GM18508 (cell line): ENCODE data around the gene TRAPPC2L.

Source experiments
- ATAC-seq: cut with Tn5 transposase; IDR thresholded peaks from one replicate; pipeline ENCODE4 v1.9.1; 2021; ENCODE audit warnings: moderate number of reproducible peaks; ENCODE audit not compliant: insufficient read depth, unreplicated experiment

Gene TRAPPC2L

DNA sequence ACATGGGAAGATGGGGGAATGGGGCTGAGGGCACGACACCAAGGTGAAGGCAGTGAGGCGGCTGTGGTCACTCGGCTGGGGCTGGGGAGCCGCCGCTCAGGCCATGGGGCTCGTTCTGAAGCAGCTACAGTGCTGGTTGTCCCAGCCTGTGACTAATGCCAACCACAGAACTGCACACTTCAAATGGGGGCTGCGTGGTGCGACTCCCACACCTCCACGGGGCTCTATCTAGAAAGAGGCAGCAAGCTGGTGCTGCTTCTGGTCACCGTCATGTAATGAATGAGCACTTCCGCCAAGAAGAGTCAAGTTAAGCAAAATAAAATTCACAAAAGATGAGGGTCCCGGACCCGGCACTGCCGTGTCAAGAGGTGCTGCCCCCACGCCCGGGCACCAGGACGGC lies 20.1 kb upstream of the TRAPPC2L start:
- ATAC-seq: no peak

DNA sequence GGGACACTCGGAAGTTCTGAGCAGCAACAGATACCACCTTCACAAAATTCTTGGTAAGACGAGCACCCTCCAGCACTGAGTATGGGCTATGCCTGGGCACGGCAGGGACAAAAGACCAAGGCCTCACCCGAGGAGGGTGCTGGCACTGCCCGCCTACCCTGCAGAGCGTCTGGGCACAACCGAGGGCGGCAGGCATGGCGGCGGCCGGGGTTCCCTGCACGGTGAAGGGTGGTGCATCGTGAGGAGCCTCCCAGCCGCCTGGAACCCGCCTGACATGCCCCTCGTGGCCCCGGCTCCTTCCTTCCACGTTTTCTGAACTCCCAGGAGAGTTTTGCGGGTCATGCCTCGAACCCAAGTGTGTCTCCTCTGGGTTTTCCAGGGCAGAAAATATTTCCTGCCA lies 19.1 kb upstream of the TRAPPC2L start:
- ATAC-seq: no peak

DNA sequence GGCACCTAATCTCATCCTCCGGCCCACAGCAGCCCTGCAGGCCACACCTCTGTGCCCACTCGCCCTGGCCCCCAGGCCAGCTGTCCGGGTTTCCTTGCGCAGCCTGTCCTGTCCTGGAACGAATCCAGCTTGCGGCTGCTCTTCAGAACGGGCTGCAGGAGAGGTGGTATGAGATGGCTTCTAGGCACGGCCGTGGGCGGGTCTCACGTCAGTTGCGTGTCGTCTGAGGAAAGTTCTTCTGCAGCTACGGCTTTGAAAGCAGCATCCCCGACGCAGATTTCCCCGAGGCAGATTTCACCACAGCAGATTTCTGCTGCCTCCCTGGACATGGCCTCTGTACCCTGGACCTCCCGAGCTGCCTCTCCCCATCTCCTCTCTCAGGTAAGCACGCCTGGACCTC lies 18.4 kb upstream of the TRAPPC2L start:
- no peak for ATAC-seq

DNA sequence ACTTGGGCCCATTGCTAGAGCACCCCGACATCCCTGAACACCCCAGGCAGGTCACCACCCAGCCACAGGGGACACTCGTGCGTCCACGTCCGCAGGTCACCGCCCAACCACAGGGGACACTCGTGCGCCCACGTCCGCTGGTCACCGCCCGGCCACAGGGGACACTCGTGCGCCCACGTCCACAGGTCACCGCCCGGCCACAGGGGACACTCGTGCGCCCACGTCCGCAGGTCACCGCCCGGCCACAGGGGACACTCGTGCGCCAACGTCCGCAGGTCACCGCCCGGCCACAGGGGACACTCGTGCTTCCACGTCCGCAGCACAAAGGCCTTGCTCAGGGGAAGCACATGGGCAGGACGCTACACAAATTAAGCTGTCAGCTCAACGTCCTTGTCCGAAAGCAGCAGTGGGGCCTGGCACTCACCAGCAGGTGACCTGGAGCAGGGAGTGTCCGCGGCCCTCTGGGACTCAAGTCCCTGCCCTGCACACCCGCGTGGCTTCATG lies 17.8 kb upstream of the TRAPPC2L start:
- no peak for ATAC-seq

DNA sequence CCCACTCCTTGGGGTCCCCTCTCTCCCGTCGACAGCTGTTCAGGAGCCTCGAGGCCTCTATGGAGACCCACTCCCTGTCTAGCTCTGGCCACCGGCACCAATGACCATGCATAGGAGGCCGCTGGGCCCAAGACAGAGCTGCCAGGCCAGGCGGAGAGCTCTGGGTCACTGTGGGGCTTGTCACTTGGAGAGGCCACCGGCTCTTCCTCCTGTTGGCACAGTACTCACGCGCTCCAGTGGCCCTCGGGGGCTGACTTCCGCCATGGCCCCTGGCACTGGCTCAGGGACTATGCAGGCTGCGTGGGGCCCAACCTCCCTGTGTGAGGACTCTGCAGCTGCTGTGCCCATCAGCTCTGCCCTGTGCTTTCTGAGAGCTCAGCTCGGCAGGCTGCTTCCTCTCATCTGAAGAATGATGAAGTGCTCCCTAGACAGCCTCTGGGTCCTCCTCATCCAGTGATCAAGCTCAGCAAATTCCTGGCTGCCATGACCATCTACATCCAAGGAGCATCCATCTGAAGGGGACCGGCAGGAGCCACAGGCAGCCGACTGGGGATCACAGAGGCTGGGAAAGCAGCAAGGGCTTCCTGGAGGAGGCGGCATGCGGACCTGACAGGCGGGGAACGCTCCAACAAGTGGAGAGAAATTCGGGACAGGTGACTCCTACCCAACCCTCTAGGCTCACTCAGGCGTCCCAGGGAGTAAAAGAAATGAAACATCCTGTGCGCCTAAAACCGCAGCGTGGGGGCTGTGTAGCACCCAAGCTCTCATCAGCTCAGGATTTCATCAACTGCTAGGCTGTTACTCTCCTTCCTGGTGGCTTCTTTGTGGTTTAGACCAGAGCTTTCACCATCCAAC lies 17.0 kb upstream of the TRAPPC2L start:
- ATAC-seq: no peak

DNA sequence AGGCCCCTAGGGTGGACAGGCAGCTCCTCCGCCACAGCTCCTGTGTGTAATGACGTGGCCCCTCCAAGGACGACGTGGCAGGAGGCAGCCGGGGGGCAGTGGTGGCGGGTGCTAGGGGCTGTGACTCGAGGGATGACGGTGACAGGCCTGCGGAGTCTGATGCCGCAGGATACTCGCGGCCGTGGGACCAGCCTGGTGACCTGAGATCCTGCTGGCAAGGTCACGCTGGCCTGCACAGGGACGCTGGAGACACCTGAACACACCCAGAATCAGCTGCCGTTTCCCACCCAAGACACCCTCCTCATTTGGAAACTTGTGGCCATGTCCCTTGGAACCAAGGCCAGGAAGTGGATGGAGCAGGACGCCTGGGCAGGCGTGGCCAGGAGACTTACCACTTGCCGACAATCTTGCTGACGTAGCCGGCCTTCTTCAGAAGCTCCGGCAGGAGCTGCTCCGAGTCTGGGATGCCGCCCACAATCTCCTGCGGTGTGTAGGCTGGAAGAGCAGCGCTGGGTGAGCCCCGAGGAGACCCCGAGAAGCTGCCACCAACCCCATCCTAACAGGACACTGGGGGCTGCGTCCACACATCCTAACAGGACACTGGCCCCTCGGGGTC lies 16.2 kb upstream of the TRAPPC2L start:
- ATAC-seq: no peak

DNA sequence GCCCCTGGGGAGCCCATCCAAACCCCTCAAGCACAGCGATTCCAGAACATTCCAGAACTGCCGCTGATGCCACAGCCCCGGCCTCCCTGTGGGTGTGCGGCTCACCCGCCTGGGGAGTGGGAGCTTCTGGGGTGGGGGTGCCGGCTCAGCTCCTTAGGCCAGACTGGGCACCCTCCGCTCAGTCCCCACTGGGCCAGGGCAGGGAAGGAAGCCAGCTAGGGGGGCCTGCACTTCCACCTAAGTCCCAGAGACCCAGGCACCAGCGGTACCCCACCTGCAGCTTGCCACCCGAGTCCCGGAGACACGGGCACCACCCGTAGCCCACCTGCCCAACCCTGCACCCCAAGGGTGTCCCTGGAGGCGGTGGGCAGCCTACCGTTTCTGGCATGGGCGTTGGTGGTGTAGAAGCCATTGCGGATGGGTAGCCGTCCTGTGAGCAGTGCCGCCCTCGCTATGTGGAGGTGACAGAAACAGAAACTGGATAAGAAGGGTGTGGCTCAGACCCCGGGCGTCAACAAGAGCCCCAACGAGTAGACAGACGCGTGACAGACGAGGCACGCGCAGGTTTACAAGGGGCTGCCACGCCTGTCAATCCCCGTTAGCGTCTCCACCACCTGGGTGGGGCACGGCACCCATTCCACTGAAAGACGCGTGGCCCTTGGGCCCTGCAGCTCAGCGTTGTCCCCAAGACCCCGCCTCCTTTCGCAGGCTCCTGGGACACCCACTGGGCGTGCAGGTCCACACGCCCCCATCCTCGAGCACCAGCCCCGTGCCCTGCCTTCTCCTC lies 15.2 kb upstream of the TRAPPC2L start:
- no peak for ATAC-seq

DNA sequence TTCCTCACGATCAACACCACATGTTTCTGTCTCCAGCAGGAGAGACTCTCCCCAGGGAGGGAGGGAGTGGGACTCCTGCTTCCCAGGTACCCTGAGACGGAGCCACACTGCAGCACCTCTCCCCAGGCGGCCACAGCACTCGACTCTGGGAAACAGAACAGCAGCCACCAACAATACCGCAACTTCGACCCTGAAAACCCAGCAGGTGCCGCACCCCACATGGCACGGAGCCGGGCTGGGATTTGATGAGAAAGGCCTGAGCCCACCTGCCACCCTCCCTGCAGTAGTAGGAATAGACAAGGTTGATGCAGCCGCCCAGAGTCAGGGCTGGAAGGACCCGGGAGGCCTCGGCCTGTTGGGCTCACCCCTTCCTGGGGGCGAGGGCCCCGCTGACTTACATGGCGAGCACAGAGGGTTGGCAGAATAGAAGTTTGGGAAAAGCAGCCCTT lies 14.6 kb upstream of the TRAPPC2L start:
- ATAC-seq: no peak

DNA sequence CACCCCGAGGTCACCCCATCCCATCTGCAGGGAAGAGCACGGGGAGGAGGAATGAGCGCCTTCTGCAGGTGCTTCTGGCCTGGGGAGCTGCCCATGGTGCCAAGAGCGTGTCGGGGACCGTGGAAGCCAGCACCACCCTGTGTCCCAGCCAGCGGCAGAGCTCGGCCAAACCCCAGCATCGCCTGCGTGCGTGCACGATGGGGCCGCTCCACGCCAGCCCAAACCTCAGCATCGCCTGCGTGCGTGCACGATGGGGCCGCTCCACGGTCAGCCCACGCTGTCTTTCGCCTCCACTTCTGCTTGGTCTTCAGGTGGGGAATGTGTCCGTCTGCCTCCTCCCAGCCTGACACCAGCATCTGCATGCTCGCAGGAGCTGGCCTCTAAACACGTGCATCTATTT lies 14.1 kb upstream of the TRAPPC2L start:
- no peak for ATAC-seq

DNA sequence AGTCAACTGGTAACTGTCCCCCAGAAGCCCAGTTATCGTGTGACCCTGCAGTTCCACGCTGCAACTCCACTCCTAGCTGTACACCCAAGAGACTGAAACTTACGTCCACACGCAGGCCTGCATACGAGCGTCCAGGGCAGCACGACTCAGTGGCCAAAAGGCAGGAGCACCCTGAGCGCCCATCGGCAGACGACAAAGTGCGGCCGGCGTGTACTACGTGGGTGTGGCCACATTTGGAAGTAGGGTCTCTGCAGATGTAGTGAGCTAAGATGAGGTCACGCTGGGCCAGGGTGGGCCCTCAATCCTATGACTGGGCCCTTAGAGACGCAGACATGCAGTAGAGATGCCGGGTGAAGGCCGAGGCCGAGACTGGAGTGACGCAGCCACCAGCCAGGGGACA lies 13.7 kb upstream of the TRAPPC2L start:
- ATAC-seq: no peak

DNA sequence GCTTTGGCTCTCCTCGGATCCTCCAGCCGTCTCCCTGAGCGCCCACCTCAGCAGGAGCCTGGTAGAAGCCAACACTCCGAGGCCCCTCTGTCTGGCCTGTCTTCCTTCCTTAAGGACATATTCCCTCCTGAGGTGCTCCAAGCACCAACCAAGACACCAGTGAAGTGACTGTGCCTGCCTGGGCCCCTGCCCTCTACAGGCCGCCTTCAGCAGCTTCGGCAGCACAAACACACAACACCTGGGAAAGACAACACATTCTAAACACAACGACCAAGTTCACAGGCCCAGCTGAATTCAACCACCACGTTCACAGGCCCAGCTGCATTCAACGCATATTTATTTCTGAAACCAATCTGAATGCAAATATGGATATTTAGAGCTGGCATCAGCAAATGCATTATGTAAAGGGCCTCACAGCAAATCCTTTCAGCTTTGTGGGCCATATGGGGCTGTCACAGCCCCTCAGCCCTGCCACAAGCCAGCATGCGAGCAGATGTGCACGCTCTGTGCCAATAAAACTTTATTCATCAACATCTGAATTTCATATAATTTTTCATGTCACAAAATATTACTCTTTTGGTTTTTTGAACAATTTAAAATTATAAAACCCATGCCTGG lies 12.4 kb upstream of the TRAPPC2L start:
- ATAC-seq: no peak

DNA sequence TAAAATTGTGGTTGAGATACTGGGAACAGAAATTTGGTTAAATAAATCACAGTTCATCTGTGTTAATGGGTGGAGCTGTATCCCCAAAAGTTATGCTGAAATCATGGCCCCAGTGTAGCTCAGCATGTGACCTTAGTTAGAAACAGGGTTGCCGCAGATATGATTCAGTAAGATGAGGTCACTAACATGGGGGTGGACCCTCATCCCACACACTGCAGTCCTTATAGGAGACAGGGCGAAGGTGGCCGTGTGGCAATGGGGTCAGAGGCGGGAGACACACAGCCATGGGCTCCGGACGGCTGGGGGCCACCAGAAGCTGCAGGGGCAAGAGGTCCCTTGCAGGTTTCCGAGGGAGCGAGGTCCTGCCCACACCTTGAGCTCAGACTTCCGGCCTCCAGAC lies 10.8 kb upstream of the TRAPPC2L start:
- no peak for ATAC-seq

DNA sequence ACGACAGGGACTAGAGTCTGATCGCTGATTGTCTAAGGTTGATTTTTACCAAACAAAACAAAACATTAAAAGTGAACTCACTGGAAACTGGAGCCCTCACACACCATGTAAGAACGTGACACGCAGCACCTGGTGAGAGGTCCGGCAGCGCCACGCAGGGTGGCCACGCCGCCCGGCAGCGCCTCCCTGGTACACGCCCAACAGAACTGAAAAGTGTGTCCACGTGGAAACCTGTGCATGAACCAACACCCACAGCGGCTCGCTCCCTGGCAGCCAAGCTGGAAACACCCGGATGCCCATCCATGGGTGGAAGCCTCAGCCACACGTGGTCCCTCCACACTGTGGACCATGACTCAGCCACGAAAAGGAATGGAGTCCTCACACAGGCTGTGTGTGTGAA lies 9.3 kb upstream of the TRAPPC2L start:
- no peak for ATAC-seq

DNA sequence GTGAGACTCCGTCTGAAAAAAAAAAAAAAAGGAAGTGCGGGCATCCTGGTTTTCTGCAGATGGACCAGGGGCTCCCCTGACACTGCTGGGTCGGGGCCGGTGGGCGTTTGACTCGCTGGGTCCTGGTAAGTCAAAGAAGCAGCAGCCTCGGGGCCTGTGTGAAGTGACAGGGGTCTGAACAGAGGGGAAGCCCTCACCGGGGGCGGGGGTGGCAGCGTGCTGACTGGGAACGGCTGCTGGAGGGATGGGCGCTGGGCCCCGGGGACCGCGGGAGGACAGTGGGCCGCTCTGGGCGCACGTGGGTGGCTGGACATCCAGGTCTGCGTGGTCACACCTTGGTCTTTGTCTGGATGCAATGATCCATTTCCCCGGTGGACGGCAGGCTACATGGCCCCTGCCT lies 8.4 kb upstream of the TRAPPC2L start:
- no peak for ATAC-seq

DNA sequence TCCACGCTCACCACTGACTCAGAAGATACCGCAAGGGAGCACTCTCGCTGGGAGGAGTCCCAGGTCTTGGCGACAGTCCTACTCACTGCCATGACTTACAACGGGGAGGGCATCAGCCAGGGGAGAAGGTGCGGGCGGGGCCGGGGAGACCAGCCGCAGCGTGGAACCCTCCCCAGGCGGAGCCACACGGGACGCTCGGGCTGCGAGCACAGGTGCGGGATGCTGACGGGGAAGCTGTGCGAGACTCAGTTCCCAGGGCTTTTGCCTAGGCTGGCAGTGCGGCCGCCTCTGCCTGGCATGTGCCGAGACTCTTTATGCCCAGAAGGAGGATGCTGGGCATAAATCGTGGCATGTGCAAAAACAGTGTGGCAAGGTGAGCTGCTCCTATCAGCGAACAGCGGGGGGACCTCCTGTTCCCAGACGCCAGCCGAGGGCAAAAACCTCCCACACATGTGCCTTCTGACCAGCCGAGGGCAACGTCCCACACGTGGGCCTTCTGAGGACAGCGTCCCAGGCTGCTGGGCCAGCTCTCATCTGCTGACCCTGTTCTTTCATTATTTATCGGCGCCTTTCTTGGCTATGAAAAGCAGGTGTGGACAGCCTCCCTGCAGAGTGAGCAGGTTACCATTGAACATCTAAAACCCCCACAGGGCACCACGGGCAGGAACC lies 6.3 kb upstream of the TRAPPC2L start:
- no peak for ATAC-seq

DNA sequence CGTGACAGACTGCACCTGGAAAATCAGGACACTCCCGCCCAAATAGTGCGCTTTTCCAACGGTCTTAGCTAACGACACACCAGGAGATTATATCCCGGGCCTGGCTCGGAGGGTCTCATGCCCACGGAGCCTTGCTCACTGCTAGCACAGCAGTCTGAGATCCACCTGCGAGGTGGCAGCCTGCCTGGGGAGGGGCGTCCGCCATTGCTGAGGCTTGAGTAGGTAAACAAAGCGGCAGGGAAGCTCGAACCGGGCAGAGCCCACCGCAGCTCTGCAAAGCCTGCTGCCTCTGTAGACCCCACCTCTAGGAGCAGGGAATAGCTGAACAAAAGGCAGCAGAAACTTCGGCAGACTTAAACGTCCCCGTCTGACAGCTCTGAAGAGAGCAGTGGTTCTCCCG lies 5.3 kb upstream of the TRAPPC2L start:
- no peak for ATAC-seq

DNA sequence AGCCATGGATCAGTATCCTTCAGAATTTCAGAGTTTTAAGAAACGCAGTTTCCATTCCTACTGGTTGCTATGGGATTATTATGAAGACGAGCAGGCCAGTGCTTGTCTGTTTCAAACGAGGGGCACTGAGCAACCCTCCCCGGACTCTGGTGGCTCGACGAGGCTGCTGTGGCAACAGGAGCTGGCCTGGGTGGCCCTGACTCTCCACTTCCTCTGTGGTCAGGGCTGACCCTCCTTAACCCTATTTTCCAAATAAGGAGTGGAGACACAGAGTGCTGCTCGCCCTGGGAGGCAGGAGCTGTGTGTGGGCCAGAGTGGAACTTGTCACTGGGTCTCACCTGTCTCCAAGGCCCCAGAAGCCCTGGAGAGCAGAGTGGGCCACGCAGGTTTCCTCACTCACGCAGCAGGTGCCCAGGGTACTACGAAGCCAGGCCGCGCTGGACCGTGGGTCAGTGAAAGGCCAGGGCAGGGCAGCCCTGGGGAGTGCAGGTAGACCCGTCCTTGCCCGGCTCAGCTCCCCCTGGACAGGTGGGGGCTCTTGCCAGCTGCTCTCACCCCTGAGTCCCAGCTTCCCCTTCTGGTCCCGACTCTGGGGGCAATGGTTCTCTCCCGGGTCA lies 3.5 kb upstream of the TRAPPC2L start:
- ATAC-seq: no peak

DNA sequence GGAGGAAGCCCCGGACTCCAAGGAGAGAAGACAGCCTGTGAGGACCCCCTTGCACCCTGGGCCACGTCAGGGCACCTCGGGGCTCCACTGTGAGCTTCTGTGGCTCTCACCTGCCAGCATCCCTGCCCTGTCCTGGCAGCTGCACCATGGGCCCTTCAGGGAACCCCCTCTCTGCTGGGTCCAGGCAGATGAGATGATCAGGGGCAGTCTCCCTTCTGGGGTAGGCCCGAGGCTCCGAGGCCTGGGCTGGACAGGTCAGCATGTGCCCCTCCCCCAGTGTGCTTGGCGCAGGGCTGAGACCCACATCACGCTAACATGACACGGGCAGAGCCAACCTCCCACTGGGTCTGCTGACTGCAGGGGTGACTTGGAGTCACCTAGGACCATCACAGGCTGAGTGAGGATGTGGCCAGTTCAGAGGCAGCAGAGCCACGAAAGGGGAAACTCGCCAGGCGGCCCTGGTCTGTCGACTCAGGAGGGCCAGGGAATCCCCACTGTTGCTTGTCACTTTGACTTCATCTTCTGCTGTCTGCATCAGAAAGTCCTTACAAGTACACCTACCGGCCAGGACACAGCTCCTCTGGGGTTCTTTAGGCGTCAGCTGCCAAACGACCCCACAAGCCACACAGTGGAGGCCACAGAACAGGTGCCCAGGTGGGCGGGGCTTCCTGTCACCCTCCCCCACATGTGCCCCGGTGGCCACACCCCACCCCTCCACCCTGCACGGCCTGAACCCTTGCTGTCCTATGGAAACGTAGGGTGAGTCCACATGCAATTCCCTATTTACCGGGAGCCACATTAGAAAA lies 2.4 kb upstream of the TRAPPC2L start:
- no peak for ATAC-seq

DNA sequence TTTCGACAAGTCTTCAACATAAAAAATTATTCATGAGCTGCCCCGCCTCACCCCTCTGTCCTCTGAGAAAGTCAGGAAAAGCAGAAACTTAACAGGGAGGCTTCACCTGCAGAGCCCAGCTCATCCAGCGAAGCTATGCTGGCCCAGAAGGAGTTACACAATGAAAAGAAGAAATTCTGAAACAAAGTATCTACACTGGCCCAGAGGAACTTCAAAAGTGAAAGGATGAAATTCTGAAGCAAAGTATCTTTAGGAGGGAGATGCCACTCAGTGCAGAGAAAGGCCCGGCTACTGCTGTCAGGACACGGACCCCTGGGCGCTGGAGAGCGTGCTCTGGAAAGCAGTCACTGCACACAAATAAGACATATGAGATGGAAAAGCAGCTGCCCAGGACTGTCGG lies 1.8 kb upstream of the TRAPPC2L start:
- no peak for ATAC-seq
